GM21423 (cell line): Measurements from ENCODE around the gene GPC1.
"Not testable (repeated sequence)": the region's sequence is repeated elsewhere in the genome, so short reads cannot be mapped to it uniquely, and the experiment has no call there.

Experiments used
- ATAC-seq: cut with Tn5 transposase; IDR thresholded peaks from one replicate; pipeline ENCODE4 v1.9.1; 2021; ENCODE audit warnings: mild to moderate bottlenecking, moderate library complexity; ENCODE audit not compliant: unreplicated experiment

The GPC1 gene, protein sequence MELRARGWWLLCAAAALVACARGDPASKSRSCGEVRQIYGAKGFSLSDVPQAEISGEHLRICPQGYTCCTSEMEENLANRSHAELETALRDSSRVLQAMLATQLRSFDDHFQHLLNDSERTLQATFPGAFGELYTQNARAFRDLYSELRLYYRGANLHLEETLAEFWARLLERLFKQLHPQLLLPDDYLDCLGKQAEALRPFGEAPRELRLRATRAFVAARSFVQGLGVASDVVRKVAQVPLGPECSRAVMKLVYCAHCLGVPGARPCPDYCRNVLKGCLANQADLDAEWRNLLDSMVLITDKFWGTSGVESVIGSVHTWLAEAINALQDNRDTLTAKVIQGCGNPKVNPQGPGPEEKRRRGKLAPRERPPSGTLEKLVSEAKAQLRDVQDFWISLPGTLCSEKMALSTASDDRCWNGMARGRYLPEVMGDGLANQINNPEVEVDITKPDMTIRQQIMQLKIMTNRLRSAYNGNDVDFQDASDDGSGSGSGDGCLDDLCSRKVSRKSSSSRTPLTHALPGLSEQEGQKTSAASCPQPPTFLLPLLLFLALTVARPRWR

DNA sequence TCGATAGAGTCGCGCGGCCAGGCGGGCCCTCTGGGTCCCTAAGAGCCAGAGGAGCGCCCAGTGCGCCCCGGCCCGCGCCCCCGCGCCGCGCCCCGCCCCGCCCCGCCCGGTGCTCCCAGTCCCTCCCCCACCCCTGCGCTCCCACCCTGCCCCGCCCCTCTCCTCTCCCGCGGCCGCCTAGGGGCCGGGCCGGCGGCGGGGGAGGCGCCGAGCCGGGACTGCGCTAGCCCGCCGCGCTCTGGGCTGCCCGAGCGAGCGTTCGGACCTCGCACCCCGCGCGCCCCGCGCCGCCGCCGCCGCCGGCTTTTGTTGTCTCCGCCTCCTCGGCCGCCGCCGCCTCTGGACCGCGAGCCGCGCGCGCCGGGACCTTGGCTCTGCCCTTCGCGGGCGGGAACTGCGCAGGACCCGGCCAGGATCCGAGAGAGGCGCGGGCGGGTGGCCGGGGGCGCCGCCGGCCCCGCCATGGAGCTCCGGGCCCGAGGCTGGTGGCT is at the start of gene GPC1:
Gene GPC1, plus strand, starts transcription at position 207 of the 491 bp plus-strand sequence. Its CDS starts 256 bp downstream, at position 463.
- ATAC-seq = peak; percentile 47

DNA sequence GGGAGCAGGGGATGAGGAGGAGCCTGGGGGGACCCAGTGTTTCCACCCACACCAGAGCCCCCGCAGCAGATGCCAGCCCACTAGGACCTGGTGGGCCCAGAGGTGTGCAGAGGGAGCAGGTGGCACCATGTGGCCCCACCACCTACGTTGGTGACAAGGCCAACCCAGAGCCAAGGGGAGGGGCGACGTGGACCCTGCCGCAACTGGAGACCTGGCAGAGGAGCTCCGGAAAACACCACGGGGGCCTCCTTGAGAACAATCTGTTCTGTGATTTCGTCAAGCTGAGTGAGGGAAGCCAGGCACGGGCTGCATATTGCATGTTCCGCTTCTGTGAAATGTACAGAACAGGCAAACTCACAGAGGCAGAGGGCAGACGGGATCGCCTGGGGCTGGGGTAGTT is 49.1 kb upstream of the GPC1 start:
- ATAC-seq = no peak

DNA sequence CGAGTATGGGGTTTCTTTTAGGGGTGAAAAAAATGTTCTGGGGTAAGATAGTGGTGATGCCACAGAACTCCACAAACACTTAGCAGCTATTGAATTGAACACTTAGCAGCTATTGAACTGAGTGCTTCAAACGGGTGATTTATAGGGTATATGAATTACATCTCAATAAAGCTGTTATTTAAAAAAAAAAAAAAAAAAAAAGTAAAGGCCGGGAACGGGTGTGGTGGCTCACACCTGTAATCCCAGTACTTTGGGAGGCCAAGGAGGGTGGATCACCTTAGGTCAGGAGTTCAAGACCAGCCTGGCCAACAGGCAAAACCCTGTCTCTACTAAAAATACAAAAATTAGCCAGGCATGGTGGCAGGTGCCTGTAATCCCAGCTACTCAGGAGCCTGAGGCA is 48.7 kb upstream of the GPC1 start:
- ATAC-seq = not testable (repeated sequence)

DNA sequence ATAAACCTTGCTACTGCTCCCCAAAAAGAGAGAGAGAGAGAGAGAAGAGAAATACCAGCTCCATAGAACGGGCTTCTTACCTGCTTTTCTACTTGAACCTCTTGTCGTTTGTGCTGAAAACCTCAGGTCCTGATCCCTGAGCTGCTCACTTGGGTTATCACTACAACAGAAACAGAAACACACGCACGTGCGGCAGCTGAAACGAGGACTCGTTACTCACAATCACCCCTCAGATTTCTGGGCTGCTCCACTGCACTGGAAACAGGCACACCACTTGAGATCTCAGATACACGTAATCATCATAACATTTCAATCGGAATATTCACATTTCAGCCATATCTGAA is 48.2 kb upstream of the GPC1 start:
- no peak for ATAC-seq

DNA sequence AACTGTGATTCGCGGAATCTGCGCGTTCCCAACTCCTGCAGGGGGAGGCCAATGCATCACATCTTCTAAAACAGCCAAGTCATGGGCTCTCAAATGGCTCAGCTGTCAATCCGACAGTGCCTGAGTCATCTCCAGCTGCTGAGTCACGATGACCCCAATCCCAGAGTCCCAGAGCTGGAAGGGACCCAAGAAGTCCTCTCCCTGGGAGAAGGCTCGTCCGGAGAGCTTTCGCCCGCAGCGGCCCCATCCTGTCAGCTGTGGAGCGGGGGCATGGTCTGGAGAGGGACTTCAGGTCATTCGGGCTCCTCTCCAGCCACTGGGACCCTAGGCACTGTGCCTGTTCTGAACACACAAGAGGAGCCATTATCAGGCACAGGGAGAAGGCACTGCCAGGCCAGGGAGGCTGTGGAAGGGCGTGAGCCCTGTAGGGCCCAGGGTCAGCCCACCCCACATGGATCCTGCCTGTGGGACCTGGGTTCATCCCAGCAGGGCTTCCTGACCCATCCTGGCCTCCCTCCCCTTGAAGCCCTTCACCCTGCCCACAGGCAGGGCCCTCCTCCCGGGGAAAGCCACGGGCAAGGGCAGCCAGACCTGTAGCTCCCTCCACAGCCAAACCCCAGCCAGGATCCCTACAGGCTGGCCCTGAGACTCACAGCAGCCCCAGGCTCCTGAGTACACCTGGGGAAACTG is 47.6 kb upstream of the GPC1 start:
- no peak for ATAC-seq

DNA sequence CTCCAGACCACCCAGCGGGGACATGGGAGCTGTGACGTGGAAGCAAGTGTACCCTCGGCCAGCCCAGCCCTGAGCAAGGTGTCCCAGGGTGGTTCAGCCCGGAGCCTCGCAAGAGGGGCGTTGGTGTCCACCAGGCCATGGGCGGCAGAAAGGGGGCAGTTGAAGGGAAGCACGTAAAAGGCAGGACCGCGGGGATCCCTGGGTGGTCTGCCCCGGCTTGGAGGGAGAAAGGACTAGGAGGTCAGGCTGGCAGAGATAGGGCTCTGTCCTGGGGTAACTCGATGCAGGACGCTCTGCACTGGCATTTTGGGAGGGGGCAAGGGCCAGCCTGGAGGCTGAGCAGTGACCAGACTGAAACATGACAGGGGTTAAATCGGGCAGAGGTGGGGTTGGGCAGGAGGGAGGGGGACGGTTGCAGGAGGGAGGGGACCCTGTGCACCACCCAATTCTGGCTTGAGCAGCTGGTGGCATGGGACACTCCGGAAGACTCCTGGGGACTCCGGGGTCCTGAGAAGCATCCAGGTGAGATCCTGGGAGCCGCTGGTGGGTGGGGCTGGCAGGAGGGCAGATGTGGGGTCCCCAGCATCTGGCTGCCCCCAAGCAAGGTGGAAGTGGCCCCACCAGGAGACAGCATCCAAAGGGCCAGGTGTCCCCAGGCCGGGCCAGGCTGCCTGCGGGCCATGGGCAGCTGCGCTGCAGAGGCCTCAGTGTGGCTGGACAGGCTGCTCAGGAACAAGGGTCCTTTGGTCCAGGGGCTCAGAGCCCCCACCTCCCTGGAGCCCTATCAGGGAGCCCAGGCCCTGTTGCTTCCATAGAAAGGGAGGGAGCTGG is 46.8 kb upstream of the GPC1 start:
- ATAC-seq = no peak

DNA sequence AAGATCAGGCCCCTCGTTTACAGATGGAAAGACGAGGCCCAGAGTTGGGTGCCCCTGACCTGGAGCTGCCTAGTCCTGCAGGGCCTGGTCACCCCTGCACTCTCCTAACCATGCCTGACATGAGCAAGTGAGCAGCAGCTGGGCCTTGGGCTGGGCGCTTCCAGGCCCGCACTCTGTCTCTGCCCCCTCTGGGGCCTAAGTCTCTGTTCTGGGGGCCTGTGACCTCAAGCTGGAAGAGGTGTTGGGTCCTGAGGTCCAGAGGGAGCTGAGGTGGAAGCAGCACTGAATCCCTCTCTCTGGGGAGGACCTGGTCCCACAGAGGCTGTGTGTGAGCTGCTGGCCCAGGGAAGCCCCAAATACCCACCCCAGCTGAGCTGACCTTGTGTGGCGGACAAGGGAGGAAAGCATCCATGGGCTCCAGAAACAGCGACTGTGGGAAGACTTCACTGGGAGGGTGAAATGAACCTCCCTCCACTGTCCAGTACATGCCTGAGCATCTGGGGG is 46.1 kb upstream of the GPC1 start:
- no peak for ATAC-seq

DNA sequence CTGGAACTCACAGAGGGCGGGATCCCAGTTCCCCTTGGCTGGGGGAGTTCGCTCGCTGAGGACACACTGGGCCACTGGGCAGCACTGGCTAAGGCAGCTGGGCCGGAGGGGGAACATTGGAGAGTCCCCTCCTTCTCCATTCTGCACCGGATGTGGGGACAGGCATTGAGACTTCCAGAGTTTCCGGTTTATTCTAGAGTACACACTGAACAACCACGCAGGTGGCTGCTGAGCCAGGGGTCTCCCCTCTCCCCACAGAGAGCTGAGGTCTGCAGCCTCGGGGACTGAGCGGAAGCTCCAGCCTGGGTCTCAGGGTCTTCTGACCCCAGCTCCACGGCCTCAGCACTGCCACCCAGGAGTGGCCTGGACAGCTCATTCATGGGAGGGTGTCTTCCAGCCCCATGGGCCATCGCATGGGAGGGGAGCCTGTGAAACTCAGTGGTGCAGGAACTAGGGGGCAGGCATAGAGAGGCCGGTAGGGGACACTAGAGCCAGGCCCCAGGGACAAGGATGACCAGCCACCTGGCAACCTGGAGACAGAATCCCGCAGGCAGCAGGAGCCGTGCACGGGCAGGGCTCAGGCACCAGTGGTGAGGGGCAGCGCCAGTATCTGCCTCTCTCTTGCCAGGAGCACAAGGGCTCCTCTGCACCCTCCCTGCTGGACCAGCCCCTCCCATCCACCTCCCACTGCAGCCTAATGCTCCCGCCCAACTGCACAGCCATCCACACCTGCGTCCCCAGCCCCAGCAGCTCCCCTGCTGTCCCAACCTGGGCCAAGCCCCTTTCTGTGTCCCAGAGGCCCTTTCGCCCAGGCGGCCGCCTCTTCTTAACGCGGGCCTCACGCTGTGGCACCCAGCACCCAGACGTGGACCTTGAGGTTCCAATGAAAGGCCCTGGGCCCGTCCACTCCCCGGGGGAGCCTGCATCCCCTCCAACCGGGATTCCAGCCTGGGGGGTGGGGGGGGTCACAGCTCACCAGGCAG is 45.1 kb upstream of the GPC1 start:
- no peak for ATAC-seq

DNA sequence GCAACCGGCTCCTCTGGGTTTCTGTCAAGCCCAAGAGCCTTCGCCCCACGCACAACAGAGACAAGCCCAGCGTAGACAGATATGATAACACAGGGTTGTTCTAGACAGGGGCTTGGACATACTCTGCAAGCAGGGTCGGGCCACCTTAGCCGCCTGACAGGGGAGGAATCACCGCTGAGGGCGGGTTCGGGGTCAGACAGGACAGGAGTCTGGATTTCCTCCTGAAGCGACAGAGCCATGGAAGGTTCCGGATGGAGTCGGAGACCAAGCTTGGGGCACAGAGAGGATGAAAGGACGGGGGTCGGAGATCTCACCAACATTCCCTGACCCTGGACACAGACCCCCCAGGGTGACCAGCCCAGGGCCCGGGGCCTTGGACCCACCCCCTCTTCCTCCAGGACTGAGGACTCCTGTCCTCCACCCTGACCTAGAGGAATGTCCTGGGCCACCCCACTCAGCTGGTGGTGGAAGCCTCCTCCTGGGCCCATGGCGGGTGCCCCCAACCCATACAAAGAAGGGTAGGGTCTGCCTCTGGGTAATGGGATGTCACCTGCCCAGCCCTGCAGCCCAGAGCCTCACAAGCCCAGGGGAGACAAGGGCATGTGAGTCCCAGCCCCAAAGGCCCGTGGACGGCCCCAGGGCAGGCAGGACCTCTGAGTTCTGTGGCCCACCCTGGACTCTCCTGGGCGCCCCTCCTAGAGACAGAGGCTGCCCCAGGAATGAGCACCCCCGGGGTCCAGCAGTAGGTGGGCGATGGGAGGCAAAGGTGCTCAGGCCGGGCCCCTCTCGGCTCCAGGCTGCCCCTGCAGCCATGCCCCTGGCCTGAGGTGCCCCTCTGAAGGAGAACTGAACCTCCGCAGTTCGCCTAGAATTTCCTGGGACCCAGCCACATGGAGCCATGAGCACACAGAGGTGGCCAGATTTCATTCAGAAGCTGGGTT is 44.1 kb upstream of the GPC1 start:
- no peak for ATAC-seq

DNA sequence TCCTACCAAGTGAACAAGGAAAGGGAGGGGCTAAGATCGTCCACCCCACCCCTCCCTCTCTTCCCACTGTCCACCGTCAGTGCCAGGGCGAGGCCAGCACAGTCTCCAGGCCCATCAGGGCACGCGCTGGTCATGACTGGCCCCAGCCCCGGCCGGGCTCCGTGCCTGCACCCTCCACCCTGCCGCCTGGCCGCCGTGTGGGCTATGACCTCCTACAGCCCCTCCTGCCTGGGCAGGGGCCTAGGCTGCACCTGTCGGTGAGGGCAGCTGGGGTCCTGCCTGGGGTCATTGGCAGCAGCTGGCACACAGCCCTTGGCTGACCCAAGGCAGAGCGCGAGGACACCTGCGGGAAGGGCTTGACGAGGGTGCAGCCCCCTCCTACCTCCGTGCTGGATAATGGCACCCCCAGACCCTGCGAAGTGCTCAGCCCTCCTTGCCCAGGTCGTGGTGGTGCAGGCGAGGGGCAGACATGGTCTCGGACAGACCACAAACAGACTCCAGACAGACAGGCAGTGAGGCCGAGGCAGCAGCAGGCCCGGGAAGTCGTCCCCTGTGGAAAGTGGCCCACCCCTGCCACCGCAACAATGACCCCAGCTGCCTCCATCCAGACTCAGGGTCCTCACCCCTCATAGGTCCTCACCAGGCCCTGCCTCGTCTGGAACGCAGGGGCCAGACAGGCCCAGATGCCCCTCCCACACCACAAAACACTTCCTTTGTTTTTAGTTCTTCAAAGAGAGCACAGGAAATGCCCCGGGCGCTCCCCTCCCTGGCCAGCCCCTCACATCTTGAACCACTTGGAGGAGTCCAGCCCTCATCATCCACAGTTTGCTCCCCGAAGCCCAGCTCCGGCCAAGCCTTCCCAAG is 43.1 kb upstream of the GPC1 start:
- no peak for ATAC-seq

DNA sequence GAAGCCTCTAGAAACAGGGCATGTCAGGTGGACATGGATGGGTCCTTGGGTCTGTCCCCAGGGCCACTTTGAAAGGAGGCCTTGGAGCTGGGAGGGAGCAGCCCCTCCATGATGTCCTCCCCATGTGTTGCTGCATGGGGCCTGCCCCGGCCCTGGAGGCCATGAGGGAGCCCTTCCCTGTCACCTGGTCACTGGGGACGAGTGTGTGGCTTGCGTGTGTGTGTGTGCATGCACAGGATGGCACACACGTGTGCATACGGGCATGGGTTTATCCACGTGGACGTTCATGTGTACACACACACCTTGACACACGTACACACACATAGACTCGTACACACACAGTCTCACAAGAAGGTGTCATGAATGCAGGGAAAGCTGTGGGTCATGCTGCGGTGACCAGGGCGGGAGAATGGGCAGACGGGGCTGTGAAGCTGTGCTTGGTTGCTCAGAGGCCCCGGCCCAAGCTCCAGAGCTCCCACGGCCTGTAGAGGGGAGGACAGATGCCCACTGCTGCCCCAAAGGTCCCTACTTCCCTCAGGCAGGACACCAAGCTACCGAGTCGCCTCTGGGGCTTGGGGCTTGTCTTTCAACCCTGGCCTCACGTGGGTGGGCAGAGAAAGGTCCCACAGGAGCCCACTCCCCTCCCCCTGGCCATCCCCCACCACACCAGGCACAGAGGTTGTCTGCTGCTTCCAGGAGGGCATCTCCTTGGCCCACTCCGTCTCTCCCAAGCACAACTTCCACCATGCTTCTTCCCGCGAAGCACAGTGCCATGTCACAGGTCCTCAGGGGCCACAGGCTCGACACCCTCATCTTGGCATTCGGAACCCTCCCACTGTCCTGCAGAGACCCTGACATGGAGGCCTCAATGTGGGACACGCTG is 42.3 kb upstream of the GPC1 start:
- ATAC-seq = no peak

DNA sequence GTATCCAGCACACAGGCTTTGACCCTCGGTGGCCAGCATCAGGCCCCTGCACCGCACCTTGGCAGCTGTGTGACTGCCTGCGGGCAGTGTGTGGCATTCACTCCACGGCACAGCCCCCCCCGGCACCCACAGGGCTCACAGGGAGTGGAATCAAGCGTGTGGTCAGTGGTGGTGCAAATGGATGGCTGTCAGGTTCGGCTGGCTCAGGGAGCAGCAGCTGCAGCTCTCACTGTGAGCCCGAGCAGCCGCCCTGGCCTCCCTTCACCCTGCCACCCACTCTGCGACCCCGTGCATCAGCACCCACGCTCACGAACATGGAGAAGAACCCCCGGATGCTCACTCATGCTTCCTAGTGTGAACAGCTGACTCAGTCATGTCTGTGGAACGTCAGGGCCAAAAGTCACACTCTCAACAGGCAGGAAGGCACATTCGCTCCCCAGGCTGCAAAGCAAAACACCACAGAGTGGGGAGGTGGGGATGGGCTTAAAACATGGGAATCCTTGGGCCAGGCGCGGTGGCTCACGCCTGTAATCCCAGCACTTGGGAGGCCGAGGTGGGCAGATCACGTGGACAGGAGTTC is 41.5 kb upstream of the GPC1 start:
- no peak for ATAC-seq

DNA sequence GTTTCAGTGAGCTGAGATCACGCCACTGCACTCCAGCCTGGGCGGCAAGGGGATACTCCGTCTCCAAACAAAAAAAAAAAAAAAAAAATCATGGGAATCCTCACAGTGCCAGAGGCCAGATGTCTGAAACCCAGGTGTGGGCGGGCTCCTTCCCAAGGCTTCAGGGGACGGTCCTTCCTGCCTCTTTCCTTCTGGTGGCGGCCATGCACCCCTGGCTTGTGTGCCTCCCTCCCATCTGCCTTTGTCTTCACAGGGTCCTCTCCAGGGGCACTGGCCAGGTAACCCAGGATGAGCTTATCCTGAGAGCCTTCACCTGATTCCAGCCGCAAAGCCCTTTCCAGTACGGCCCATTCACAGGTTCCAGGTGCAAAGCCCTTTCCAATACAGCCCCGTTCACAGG is 40.9 kb upstream of the GPC1 start:
- no peak for ATAC-seq

DNA sequence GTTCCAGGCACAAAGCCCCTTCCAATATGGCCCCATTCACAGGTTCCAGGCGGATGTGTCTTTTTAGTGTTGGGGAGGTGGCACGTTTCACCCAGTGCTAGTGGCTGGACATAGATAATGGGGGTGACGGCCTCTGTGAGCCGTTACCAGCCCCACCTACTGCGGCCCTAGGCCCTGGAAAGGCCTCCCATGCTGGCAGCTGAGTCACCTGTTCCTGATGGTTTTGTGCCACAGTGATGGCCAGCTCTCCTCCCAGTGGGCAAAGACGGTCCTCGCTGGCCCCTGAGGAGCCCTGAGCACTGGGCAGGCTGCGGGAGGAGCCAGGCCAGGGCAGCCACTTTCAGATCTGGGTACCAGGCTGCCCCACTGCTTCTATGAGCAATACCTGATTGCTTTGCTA is 40.0 kb upstream of the GPC1 start:
- ATAC-seq = no peak

DNA sequence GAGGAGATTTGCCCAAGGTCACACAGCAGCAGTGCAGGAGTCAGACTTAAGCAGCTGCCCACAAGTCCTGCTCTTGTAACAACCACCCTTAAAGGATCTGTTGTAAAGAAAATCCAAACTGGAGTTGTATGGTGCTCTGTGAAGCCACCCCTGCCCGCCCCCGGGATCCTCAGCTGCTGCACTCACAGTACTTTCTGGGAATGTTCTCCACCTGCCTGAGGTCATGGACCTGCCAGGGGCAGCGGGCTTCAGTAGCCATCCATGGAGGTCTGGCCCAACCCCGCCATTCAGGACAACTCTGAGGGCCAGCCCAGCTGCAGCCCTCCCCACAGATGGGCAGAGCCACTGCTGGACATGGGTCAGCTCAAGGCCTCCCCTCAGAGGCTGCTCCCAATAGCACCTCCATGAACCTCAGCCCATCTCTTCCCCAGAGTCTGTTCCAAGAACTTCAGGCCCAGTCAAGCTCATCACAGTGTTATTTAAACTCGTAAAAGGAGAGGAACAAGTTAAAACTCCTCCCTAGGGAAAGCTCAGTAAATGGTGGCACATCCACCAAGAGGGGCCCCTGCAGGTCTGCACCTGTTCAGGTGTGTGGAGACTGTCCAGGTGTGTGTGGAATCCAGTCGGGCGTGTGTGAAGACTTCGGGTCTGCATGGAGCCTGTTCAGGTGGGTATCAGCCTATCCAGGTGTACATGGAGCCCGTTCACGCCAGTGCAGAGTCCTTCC is 39.4 kb upstream of the GPC1 start:
- no peak for ATAC-seq
